Activated naive CD8-positive, alpha-beta T cell treated with anti-CD3 and anti-CD28 coated beads for 36 hours (primary cell): ENCODE measurements around the gene CHADL. TPM values are rescaled to one million over a fixed set of nuclear protein-coding genes. Genes with fewer than 3 reads are reported as not detected.

Source experiments
- DNase-seq: peaks from one replicate; pipeline ENCODE4 v3.0.0; 2021
- H3K27ac Mint-ChIP-seq: one replicate; pipeline ENCODE4 v1.8.0; 2022; ENCODE audit warnings: mild to moderate bottlenecking, moderate library complexity, mixed read lengths
- H3K27me3 Mint-ChIP-seq: one replicate; pipeline ENCODE4 v1.8.0; 2022; ENCODE audit warnings: mild to moderate bottlenecking, mixed read lengths
- H3K36me3 Mint-ChIP-seq: one replicate; pipeline ENCODE4 v1.8.0; 2021; ENCODE audit warnings: mild to moderate bottlenecking, mixed read lengths
- H3K4me1 Mint-ChIP-seq: one replicate; pipeline ENCODE4 v1.8.0; 2021; ENCODE audit warnings: mixed read lengths
- H3K4me3 Mint-ChIP-seq: one replicate; pipeline ENCODE4 v1.8.0; 2022; ENCODE audit warnings: mild to moderate bottlenecking, moderate library complexity, mixed read lengths
- H3K9me3 Mint-ChIP-seq: one replicate; pipeline ENCODE4 v1.8.0; 2022; ENCODE audit warnings: mixed read lengths
- total RNA-seq, 2 experiments: library from RNA; stranded (reverse); gene quantifications; one replicate each; pipeline ENCODE4 v1.2.3, GENCODE V29; 2021

Gene CHADL
- total RNA-seq, 2 experiments from 2014 or later = 0.22 to 0.39 TPM

GRCh38 chr22:41229215-41229614 lies 11.5 kb downstream of the CHADL start:
- H3K4me3 Mint-ChIP-seq = no peak overlapping the region
- H3K27ac Mint-ChIP-seq = no peak overlapping the region
- H3K36me3 Mint-ChIP-seq = peaks cover 11% of the 10 kb centered on the region

GRCh38 chr22:41226723-41227655 lies 13.7 kb downstream of the CHADL start:
- Mint-ChIP-seq H3K9me3 (no peaks in the 10 kb centered on the region), H3K27me3 (no peaks in the 10 kb centered on the region), H3K27ac (peak overlapping the region; percentile 59), H3K4me1 (no peaks in the 10 kb centered on the region), H3K36me3 (peaks cover 15% of the 10 kb centered on the region), H3K4me3 (no peak overlapping the region)
- no peak for DNase-seq

More at GRCh38 chr22:41229215-41229614, 11.5 kb downstream of the CHADL start:
- no peak for DNase-seq
- H3K9me3 Mint-ChIP-seq = no peaks in the 10 kb centered on the region
- no peaks in the 10 kb centered on the region for H3K27me3 Mint-ChIP-seq
- no peaks in the 10 kb centered on the region for H3K4me1 Mint-ChIP-seq

- H3K4me1 Mint-ChIP-seq = peaks cover 1% of the 10 kb centered on the region
- no peaks in the 10 kb centered on the region for H3K9me3 Mint-ChIP-seq
- H3K4me3 Mint-ChIP-seq = no peak overlapping the region
- DNase-seq = no peak
- H3K27ac Mint-ChIP-seq = no peak overlapping the region
- peaks cover 17% of the 10 kb centered on the region for H3K36me3 Mint-ChIP-seq
- H3K27me3 Mint-ChIP-seq = no peaks in the 10 kb centered on the region
These were observed 17.2 kb downstream of the CHADL start for GRCh38 chr22:41223535-41223934.

GRCh38 chr22:41222846-41223507 lies 17.8 kb downstream of the CHADL start:
- H3K27me3 Mint-ChIP-seq = no peaks in the 10 kb centered on the region
- peaks cover 18% of the 10 kb centered on the region for H3K36me3 Mint-ChIP-seq
- H3K9me3 Mint-ChIP-seq = no peaks in the 10 kb centered on the region
- H3K4me3 Mint-ChIP-seq = no peak overlapping the region
- DNase-seq = no peak
- H3K27ac Mint-ChIP-seq = peak overlapping the region; percentile 8
- peaks cover 2% of the 10 kb centered on the region for H3K4me1 Mint-ChIP-seq

GRCh38 chr22:41217553-41218157 lies 23.1 kb downstream of the CHADL start:
- peak overlapping the region; percentile 54 for H3K4me3 Mint-ChIP-seq
- H3K9me3 Mint-ChIP-seq = no peaks in the 10 kb centered on the region
- no peaks in the 10 kb centered on the region for H3K27me3 Mint-ChIP-seq
- peaks cover 25% of the 10 kb centered on the region for H3K36me3 Mint-ChIP-seq
- peaks cover 25% of the 10 kb centered on the region for H3K4me1 Mint-ChIP-seq
- peak overlapping the region; percentile 86 for H3K27ac Mint-ChIP-seq
- peak; percentile 45 for DNase-seq

GRCh38 chr22:41216984-41217383 lies 23.7 kb downstream of the CHADL start:
- Mint-ChIP-seq H3K36me3 (peaks cover 21% of the 10 kb centered on the region), H3K4me1 (peaks cover 25% of the 10 kb centered on the region), H3K4me3 (peak overlapping the region; percentile 51), H3K9me3 (no peaks in the 10 kb centered on the region), H3K27ac (peak overlapping the region; percentile 86), H3K27me3 (no peaks in the 10 kb centered on the region)
- no peak for DNase-seq

GRCh38 chr22:41215926-41216325 lies 24.8 kb downstream of the CHADL start:
- Mint-ChIP-seq H3K36me3 (peaks cover 19% of the 10 kb centered on the region), H3K9me3 (no peaks in the 10 kb centered on the region), H3K4me3 (no peak overlapping the region), H3K27ac (no peak overlapping the region), H3K4me1 (peaks cover 25% of the 10 kb centered on the region), H3K27me3 (no peaks in the 10 kb centered on the region)
- no peak for DNase-seq

- Mint-ChIP-seq H3K27ac (no peak overlapping the region), H3K27me3 (no peaks in the 10 kb centered on the region), H3K4me3 (no peak overlapping the region), H3K9me3 (no peaks in the 10 kb centered on the region), H3K4me1 (peaks cover 25% of the 10 kb centered on the region), H3K36me3 (peaks cover 19% of the 10 kb centered on the region)
- DNase-seq = no peak
These were observed 25.3 kb downstream of the CHADL start for GRCh38 chr22:41215409-41215808.

- Mint-ChIP-seq H3K36me3 (peaks cover 11% of the 10 kb centered on the region), H3K9me3 (no peaks in the 10 kb centered on the region), H3K27ac (no peak overlapping the region), H3K4me3 (peak overlapping the region; percentile 70), H3K4me1 (peaks cover 21% of the 10 kb centered on the region), H3K27me3 (peaks cover 6% of the 10 kb centered on the region)
- DNase-seq = no peak
These were observed 34.0 kb downstream of the CHADL start for GRCh38 chr22:41206719-41207118.

- Mint-ChIP-seq H3K27me3 (peaks cover 13% of the 10 kb centered on the region), H3K4me3 (peak within 1 kb of the TSS; percentile 91), H3K27ac (peak within 1 kb of the TSS; percentile 94), H3K4me1 (peaks cover 21% of the 10 kb centered on the region), H3K9me3 (no peaks in the 10 kb centered on the region), H3K36me3 (peaks cover 11% of the 10 kb centered on the region)
- peak; percentile 99 for DNase-seq
These were observed 35.5 kb downstream of the CHADL start, which contains the start of gene L3MBTL2 for GRCh38 chr22:41204992-41205900. Gene L3MBTL2, plus strand, starts transcription at chr22:41205312. Its CDS starts 51 bp downstream, at chr22:41205363.

- H3K4me1 Mint-ChIP-seq = peaks cover 18% of the 10 kb centered on the region
- peak overlapping the region; percentile 38 for H3K27ac Mint-ChIP-seq
- H3K9me3 Mint-ChIP-seq = no peaks in the 10 kb centered on the region
- H3K4me3 Mint-ChIP-seq = no peak overlapping the region
- DNase-seq = no peak
- peaks cover 13% of the 10 kb centered on the region for H3K27me3 Mint-ChIP-seq
- H3K36me3 Mint-ChIP-seq = peaks cover 6% of the 10 kb centered on the region
These were observed 36.7 kb downstream of the CHADL start for GRCh38 chr22:41204066-41204465.

- H3K4me1 Mint-ChIP-seq = peaks cover 19% of the 10 kb centered on the region
- H3K4me3 Mint-ChIP-seq = no peak overlapping the region
- H3K9me3 Mint-ChIP-seq = no peaks in the 10 kb centered on the region
- no peak overlapping the region for H3K27ac Mint-ChIP-seq
- H3K27me3 Mint-ChIP-seq = peaks cover 18% of the 10 kb centered on the region
- no peak for DNase-seq
- H3K36me3 Mint-ChIP-seq = peaks cover 6% of the 10 kb centered on the region
These were observed 37.6 kb downstream of the CHADL start for GRCh38 chr22:41203118-41203517.

GRCh38 chr22:41201141-41201540 lies 39.6 kb downstream of the CHADL start:
- H3K9me3 Mint-ChIP-seq = no peaks in the 10 kb centered on the region
- no peak overlapping the region for H3K4me3 Mint-ChIP-seq
- no peak for DNase-seq
- no peak overlapping the region for H3K27ac Mint-ChIP-seq
- no peaks in the 10 kb centered on the region for H3K36me3 Mint-ChIP-seq
- peaks cover 14% of the 10 kb centered on the region for H3K4me1 Mint-ChIP-seq
- peaks cover 18% of the 10 kb centered on the region for H3K27me3 Mint-ChIP-seq

- H3K27ac Mint-ChIP-seq = peak overlapping the region; percentile 56
- peak; percentile 65 for DNase-seq
- peaks cover 8% of the 10 kb centered on the region for H3K4me1 Mint-ChIP-seq
- no peaks in the 10 kb centered on the region for H3K9me3 Mint-ChIP-seq
- peak overlapping the region; percentile 81 for H3K4me3 Mint-ChIP-seq
- peaks cover 14% of the 10 kb centered on the region for H3K27me3 Mint-ChIP-seq
- H3K36me3 Mint-ChIP-seq = no peaks in the 10 kb centered on the region
These were observed 42.6 kb downstream of the CHADL start for GRCh38 chr22:41198027-41198580.
